HG02885 (cell line): ENCODE results near the gene OASL.
"Not testable (repeated sequence)": the region's sequence is repeated elsewhere in the genome, so short reads cannot be mapped to it uniquely, and the experiment has no call there.

ENCODE experiments used
- ATAC-seq: cut with Tn5 transposase; IDR thresholded peaks from one replicate; pipeline ENCODE4 v1.9.1; 2021; ENCODE audit warnings: mild to moderate bottlenecking; ENCODE audit not compliant: unreplicated experiment, poor library complexity

Gene OASL

DNA sequence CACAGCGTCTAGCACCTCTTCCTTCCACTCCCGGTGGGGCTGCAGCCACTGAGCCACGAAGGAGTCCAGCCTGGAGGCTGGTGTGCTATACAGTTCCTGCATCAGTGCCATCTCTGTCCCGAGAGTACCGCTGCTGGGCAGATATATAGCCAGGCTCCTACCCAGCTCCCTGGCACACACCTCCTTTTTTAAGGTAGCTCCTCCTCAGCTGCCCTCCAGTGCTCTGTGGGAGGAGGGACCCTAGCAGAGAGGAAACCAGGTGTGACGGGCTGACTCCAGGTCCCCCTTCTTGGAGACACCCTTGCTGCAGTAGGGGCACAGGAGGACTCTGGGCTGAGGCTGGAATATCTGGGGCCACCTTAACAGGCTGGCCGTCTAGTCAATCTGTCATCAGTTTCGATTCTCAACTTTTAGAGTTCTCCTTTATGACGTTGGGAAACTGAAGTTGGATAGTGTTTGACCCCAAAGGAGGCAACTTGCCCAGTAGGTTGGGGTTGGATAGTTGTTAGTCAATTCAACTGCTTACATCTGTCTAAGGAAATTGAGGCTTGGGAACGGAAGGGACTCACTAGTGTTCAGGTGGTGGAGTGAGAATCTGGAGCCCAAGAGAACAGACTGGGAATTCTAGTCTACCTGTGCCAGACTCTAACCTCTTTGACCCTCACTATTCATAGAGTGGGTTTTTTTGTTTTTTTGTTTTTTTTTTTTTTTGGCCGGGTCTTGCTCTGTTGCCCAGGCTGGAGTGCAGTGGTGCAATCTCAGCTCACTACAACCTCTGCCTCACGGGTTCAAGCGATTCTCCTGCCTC is at the start of gene OASL:
Gene OASL, minus strand, starts transcription at position 386 of the 808 bp plus-strand sequence. Its CDS starts 275 bp downstream, at position 111.
- peak; percentile 66 for ATAC-seq

DNA sequence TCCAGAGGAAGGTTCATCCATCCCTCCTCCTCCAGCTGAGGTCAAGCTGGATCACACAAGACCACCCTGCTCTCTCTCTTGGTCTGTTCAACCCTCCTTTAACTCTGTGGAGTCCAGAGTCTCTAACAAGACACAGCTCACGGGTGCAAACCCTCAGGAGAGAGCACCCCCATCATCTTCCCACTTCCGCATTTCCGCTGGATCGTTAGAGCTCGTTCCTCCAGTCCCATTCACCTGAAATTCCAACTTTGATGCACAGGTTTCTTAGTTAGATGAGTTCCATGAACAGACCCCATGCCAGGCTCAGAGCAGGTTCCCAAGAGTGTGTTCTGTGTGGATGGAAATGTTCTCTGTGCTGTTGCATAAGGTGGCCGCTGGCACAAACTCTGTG is 49.1 kb upstream of the OASL start:
- no peak for ATAC-seq

GRCh38 chr12:121087467-121088194 is 48.6 kb upstream of the OASL start:
- ATAC-seq = no peak

GRCh38 chr12:121086781-121087295 is 47.8 kb upstream of the OASL start:
- ATAC-seq = no peak

DNA sequence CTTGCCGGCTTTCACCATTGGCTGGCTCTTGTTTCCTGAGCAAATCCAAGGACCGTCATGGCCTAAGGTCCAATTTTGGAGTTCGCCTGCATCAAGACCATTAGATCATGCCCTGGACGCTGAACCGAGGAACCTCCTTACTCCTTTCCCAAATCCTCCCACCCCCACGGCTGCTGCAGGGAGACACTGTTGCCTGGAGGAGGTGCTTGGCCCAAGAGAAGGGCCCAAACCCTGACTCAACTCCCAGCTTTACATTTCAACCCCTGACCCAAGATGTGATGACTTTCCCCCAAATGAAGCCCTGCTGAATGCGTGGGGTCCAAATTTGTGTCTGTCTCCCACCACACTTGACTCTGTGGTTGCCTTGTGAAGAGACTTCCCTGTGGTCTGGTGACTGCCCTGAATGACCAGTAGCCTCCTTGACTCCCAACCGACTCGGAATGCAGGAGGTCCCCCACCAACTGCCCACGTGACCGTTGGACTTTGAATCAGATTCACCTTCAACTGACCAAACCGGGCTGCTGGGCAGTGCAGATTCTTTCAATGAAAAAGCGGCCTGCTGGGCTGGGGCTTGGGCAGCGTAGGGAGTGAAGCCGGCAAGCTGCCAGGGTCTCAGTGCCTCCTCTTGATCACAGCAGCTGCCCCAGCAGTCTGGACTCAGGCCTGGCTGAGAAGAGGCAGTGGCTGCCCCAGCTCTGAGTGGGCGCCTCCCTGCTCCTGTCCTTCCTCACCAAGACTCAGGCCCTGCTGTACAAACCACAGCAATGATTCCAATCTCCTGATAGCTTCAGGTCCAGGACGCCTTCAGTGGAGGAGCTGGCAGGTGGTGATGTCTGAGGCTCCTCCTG is 46.7 kb upstream of the OASL start:
- no peak for ATAC-seq

GRCh38 chr12:121085069-121085468 is 46.0 kb upstream of the OASL start:
- no peak for ATAC-seq

- no peak for ATAC-seq
Observed at GRCh38 chr12:121084229-121084628, 45.2 kb upstream of the OASL start.

DNA sequence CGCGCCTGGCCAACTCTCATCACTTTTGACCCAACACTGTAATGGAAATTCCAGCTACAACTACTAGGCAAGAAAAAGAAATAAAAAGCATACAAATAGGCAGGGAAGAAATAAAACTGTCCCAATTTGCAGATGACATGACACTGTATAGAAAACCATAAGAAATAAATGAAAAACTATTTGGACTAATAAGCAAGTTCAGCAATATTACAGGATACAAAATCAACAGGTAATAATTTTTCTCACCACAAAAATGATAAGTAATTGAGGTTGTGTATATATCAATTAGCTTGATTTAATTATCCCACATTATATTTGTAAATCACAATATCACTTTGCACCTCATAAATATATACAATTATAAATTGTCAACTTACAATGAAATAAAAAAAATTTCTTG is 41.9 kb upstream of the OASL start:
- no peak for ATAC-seq

- ATAC-seq = no peak
Observed at GRCh38 chr12:121079736-121080272, 40.8 kb upstream of the OASL start.

- ATAC-seq = not testable (repeated sequence)
Observed at GRCh38 chr12:121077440-121077839, 38.4 kb upstream of the OASL start.

GRCh38 chr12:121075911-121076310 is 36.9 kb upstream of the OASL start:
- not testable (repeated sequence) for ATAC-seq

DNA sequence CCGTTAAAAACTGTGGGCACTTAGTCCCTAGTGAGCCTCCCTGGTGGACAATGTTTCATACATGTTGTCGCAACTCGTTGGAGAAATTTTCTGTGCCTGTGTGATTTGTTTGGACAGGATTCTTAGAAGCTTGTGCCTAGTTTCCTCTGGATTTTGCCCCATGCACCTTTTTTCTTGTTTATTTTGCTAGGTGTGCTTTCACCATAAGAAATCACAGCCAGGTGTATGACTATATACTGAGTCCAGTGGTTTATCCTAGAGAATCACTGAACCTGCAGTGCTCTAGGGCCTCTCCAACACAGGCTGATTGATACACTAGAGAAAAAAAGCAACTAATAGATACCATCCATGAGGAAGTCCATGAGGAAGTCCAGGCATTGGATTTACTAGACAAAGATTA is 33.1 kb upstream of the OASL start:
- ATAC-seq = no peak

DNA sequence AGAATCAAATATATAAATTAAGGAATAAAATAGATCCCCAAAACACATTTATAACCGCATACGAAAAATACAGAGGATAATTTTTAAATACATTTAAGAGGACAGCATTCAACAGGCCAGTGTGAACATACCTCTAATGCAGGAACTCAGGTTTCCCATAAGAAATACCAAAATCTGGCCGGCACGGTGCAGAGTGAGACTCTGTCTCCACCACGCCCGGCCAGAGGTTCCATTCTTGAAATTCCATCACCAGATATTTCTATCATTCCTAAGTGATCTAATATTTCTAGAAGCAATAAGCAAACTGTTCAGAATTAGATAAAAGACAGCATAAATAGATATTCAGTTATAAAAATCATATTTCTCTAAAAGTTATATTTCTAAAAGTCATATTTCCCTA is 30.2 kb upstream of the OASL start:
- no peak for ATAC-seq

DNA sequence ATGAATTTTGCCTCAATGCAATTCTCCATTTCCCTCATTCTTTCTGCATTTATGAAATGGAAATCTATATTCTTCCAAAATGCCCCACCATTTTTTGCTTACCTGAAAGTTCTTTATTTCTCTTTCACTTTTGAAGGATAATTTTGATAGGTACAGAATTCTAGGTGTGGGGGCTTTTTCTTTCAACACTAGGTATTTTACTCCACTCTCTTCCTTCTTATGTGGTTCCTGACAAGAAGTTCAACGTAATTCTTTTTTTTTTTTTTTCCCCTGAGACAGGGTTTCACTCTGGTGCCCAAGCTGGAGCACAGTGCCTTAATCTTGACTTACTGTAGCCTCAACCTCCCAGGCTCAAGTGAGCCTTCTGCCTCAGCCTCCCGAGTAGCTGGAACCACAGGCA is 26.3 kb upstream of the OASL start:
- ATAC-seq = no peak

- ATAC-seq = not testable (repeated sequence)
Observed at GRCh38 chr12:121064586-121064985, 25.5 kb upstream of the OASL start.

- ATAC-seq = no peak
Observed at GRCh38 chr12:121064116-121064515, 25.1 kb upstream of the OASL start.

GRCh38 chr12:121062391-121063045 is 23.5 kb upstream of the OASL start:
- ATAC-seq = no peak

DNA sequence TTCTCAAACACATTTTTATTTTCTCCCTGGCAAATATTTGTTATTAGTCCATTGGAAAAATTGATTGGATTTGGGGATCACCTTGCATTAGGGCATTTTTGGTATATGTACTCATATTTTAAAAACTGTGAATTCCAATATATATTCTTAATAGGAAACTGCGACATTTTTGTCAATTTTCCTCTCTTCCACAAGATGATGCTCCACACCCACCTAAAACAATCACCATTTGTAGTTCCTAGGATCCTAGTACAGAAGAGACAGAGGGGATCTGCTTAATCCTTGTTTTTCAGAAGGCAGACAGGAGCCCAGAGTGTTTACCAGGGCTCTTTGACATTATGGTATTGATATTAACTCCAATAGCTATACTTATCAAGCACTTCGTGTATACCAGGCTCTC is 22.8 kb upstream of the OASL start:
- no peak for ATAC-seq

- peak; percentile 79 for ATAC-seq
Observed at GRCh38 chr12:121060149-121061001, 21.3 kb upstream of the OASL start.
